SU-DHL-6 (cell line): ENCODE measurements around the gene MED26.

Experiments used
- H2AFZ ChIP-seq: fragments of 200-600 bp; sonication (generic); 2 replicates; pipeline ENCODE4 v1.6.1; 2014; ENCODE audit warnings: low read depth, mild to moderate bottlenecking, moderate library complexity, mixed read lengths, antibody characterized with exemption, low read length; ENCODE audit not compliant: severe bottlenecking
- H3F3A ChIP-seq: fragments of 200-600 bp; shearing (Covaris generic); 2 replicates; pipeline ENCODE4 v1.6.0; 2016; ENCODE audit warnings: antibody characterized with exemption, mild to moderate bottlenecking; ENCODE audit not compliant: insufficient read depth
- H3K27ac ChIP-seq: fragments of 200-600 bp; sonication (generic); 2 replicates; pipeline ENCODE4 v1.5.1; 2016; ENCODE audit warnings: low read depth, mild to moderate bottlenecking, low read length, moderate library complexity, mixed read lengths
- H3K27me3 ChIP-seq: fragments of 200-600 bp; sonication (generic), shearing (Covaris generic); 2 replicates; pipeline ENCODE4 v1.6.0; 2014; ENCODE audit warnings: mild to moderate bottlenecking, low read length
- H3K36me3 ChIP-seq: fragments of 200-600 bp; sonication (generic); 2 replicates; pipeline ENCODE4 v1.6.1; 2014; ENCODE audit warnings: mild to moderate bottlenecking, low read length, mixed read lengths
- H3K4me2 ChIP-seq: fragments of 300-600, 200-600 bp; shearing (Covaris generic), sonication (generic); 2 replicates; pipeline ENCODE4 v1.6.0; 2014; ENCODE audit warnings: low read length, low read depth, mild to moderate bottlenecking; ENCODE audit not compliant: poor library complexity, severe bottlenecking
- H3K4me3 ChIP-seq: fragments of 200-600 bp; sonication (generic); 2 replicates; pipeline ENCODE4 v1.5.1; 2014; ENCODE audit warnings: antibody characterized with exemption, low read length, mild to moderate bottlenecking, mixed read lengths; ENCODE audit not compliant: insufficient read depth, poor library complexity, severe bottlenecking
- H3K79me2 ChIP-seq: fragments of 200-600 bp; sonication (generic); 2 replicates; pipeline ENCODE4 v1.6.1; 2014; ENCODE audit warnings: mild to moderate bottlenecking, low read length, moderate library complexity; ENCODE audit not compliant: insufficient read depth
- H3K9ac ChIP-seq: fragments of 200-600 bp; sonication (generic); 2 replicates; pipeline ENCODE4 v1.7.0; 2014; ENCODE audit warnings: mild to moderate bottlenecking, low read length
- H3K9me2 ChIP-seq: fragments of 200-600 bp; sonication (generic); replicated peaks from 2 replicates; pipeline ENCODE4 v1.6.1; 2014; ENCODE audit warnings: low read length; ENCODE audit not compliant: insufficient read depth
- H3K9me3 ChIP-seq: fragments of 200-600 bp; sonication (generic); 2 replicates; pipeline ENCODE4 v1.6.1; 2014; ENCODE audit warnings: low read length, mixed read lengths; ENCODE audit not compliant: insufficient read depth
- H4K20me1 ChIP-seq: fragments of 200-600 bp; sonication (generic); 2 replicates; pipeline ENCODE4 v1.6.1; 2014; ENCODE audit warnings: low read depth, mild to moderate bottlenecking, antibody characterized with exemption, low read length, moderate library complexity, mixed read lengths
- EZH2phosphoT487 ChIP-seq: fragments of 200-600 bp; sonication (generic), shearing (Covaris generic); conservative IDR thresholded peaks from 2 replicates; pipeline ENCODE4 v1.6.1; 2018; ENCODE audit warnings: mild to moderate bottlenecking, antibody characterized with exemption, low read length, moderate library complexity, mixed read lengths
- TF ChIP-seq, protein P1 (sequence below): fragments of 200-600 bp; sonication (generic); IDR thresholded peaks from one replicate; pipeline ENCODE4 v1.5.1; 2017; ENCODE audit warnings: antibody characterized with exemption, mild to moderate bottlenecking, low read length, moderate library complexity; ENCODE audit not compliant: insufficient read depth, poor library complexity, severe bottlenecking

MED26 gene

DNA sequence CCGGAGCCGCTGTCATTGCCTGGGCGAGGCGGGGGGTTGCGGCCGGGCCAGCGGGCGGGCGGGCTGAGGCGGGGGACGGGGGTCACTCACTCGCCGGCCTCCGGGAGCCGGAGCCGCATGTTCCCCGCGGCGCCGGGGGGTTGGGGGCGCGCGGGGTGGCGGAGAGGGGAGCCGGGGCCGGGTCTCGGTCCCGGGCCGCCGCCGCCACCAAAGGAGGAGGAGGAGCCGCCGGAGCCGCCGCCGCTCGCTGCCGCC is 149 bp downstream of the MED26 start:
- Histone ChIP-seq H3K9ac (peak overlapping the region; percentile 92), H2AFZ (no peak overlapping the region), H3K79me2 (peaks cover 51% of the 10 kb centered on the region), H3K4me3 (peak overlapping the region; percentile 91), H3K36me3 (no peaks in the 10 kb centered on the region), H3K27me3 (no peaks in the 10 kb centered on the region), H3K27ac (peak overlapping the region; percentile 37; the same call in 1 of the 2 replicates), H4K20me1 (peaks cover 7% of the 10 kb centered on the region; the same call in 1 of the 2 replicates), H3K9me3 (no peaks in the 10 kb centered on the region), H3K9me2 (no peaks in the 10 kb centered on the region), H3F3A (peaks cover 28% of the 10 kb centered on the region), H3K4me2 (peak overlapping the region; percentile 87)
- no peak for TF ChIP-seq EZH2phosphoT487

DNA sequence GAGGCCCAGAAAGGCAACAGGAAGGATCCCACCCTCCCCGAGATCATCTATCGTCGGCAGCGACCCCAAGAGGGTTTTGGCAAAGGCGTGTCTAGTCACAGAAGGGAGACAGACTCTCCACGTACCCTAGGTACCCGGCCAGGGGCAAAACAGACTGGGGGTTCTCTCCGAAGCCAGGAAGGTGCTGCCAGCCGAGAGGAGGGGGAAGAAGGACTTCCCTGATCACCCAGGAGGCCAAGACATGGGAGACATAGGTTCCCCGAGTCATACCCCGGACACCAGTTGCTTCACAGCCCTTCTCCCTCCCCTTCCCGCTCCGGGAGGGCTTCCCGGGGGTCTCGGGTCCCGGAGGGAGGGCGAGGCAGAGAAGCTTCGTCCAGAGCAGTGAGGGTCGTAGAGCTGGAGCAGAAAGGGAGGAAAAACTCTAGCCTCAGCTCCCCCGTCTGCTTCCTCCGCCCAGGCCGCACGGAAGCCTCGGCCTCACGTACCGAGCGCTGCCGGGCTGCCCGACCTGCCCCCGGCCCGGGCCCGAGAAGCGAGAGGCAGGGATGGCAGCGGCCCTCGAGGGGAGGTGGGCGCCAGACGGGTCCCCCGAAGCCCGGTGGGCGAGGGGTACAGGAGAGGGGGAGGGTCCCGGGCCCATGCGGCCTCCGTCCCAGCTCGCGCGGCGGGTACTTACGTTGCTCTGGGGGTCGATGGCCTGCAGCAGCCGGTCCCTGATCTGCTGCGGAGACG is 644 bp downstream of the MED26 start:
- TF ChIP-seq, protein P1, sequence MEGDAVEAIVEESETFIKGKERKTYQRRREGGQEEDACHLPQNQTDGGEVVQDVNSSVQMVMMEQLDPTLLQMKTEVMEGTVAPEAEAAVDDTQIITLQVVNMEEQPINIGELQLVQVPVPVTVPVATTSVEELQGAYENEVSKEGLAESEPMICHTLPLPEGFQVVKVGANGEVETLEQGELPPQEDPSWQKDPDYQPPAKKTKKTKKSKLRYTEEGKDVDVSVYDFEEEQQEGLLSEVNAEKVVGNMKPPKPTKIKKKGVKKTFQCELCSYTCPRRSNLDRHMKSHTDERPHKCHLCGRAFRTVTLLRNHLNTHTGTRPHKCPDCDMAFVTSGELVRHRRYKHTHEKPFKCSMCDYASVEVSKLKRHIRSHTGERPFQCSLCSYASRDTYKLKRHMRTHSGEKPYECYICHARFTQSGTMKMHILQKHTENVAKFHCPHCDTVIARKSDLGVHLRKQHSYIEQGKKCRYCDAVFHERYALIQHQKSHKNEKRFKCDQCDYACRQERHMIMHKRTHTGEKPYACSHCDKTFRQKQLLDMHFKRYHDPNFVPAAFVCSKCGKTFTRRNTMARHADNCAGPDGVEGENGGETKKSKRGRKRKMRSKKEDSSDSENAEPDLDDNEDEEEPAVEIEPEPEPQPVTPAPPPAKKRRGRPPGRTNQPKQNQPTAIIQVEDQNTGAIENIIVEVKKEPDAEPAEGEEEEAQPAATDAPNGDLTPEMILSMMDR, result no peak
- no peak for TF ChIP-seq EZH2phosphoT487
- H3K27me3 ChIP-seq, result no peaks in the 10 kb centered on the region
- H3K9me3 ChIP-seq, result no peaks in the 10 kb centered on the region
- H4K20me1 ChIP-seq, result peaks cover 7% of the 10 kb centered on the region; the same call in 1 of the 2 replicates
- H3K27ac ChIP-seq, result peak overlapping the region; percentile 37; the same call in 1 of the 2 replicates
- H2AFZ ChIP-seq, result no peak overlapping the region
- H3F3A ChIP-seq, result peaks cover 28% of the 10 kb centered on the region
- peak overlapping the region; percentile 91 for H3K4me3 ChIP-seq
- peaks cover 56% of the 10 kb centered on the region for H3K79me2 ChIP-seq
- H3K9ac ChIP-seq, result peak overlapping the region; percentile 92
- H3K36me3 ChIP-seq, result no peaks in the 10 kb centered on the region
- H3K4me2 ChIP-seq, result peak overlapping the region; percentile 87
- H3K9me2 ChIP-seq, result no peaks in the 10 kb centered on the region

DNA sequence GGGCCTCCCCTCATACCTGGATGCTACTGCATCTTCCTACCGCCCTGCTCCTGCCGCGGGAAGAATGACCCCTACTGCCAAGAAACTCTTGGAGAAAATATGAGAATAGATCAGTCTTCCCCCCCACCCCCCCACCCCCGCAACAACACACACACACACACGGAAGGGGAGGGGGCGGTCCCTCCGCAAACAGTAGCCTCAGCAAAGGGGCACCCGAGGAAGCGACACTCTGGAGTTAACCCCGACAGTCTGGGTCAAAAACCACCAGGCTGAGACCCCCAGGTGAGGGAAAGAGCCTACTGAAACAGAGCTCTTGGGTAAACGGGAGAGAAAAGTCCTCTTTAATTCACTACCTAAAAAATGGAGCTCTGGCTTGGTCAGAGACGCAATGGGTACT is 1.2 kb downstream of the MED26 start:
- TF ChIP-seq, protein P1, result no peak
- TF ChIP-seq EZH2phosphoT487, result no peak
- peaks cover 7% of the 10 kb centered on the region; the same call in 1 of the 2 replicates for H4K20me1 ChIP-seq
- H3K27ac ChIP-seq, result peak overlapping the region; percentile 37
- H3K9me2 ChIP-seq, result no peaks in the 10 kb centered on the region
- no peaks in the 10 kb centered on the region for H3K27me3 ChIP-seq
- H3K79me2 ChIP-seq, result peaks cover 61% of the 10 kb centered on the region
- peak overlapping the region; percentile 91 for H3K4me3 ChIP-seq
- H3K9me3 ChIP-seq, result no peaks in the 10 kb centered on the region
- H3F3A ChIP-seq, result peaks cover 28% of the 10 kb centered on the region
- no peak overlapping the region for H2AFZ ChIP-seq
- peak overlapping the region; percentile 87 for H3K4me2 ChIP-seq
- no peaks in the 10 kb centered on the region for H3K36me3 ChIP-seq
- H3K9ac ChIP-seq, result peak overlapping the region; percentile 92
